Right atrium auricular region (tissue), 2 donors: Measurements from ENCODE around the gene ZFP69. TPM values are rescaled to one million over a fixed set of nuclear protein-coding genes. Genes with fewer than 3 reads are reported as not detected.

Experiments used
- DNase-seq: peaks from one replicate; pipeline ENCODE4 v3.0.0-alpha.2; 2019; ENCODE audit warnings: low spot score
- H3K27ac ChIP-seq, 2 donors: fragments of 200-600 bp; sonication (generic); 1 replicate in 1 of 2; 2 replicates in 1 of 2; pipeline ENCODE4 v1.5.1; 2016 to 2019
- H3K27me3 ChIP-seq, 2 donors: fragments of 200-600 bp; sonication (generic); one replicate each; pipeline versions ENCODE4 v1.5.1 to v1.6.0; 2017 to 2019
- H3K36me3 ChIP-seq: fragments of 200-600 bp; sonication (generic); one replicate; pipeline ENCODE4 v1.5.1; 2016
- H3K4me1 ChIP-seq, 2 donors: fragments of 200-600 bp; sonication (generic); one replicate each; pipeline versions ENCODE4 v1.5.1 to v1.6.0; 2017 to 2019
- H3K4me3 ChIP-seq, 2 donors: fragments of 200-600 bp; sonication (generic); 1 replicate in 1 of 2; 2 replicates in 1 of 2; pipeline ENCODE4 v1.5.1; 2017 to 2019; ENCODE audit warnings: mild to moderate bottlenecking in 1 of 2, moderate library complexity in 1 of 2
- H3K9me3 ChIP-seq, 2 donors: fragments of 200-600 bp; sonication (generic); one replicate each; pipeline ENCODE4 v1.5.1; 2019
- CTCF ChIP-seq, 2 donors: fragments of 200-600 bp; sonication (generic); IDR thresholded peaks; one replicate each; pipeline ENCODE4 v1.5.1; 2019; ENCODE audit warnings: antibody characterized with exemption in 2 of 2
- total RNA-seq, 2 donors: library from RNA; depleted of rRNA; stranded (reverse); fragments of >200 nt; gene quantifications; one replicate each; pipeline ENCODE4 v1.1.0, GENCODE V29; 2016

The ZFP69 gene
- total RNA-seq, 2 donors from 2014 or later = 1.6 to 2.0 TPM

- no peak for DNase-seq
- H3K27me3 ChIP-seq = no peaks in the 10 kb centered on the region
- H3K4me3 ChIP-seq = peak overlapping the region; percentile 57 to 66
- H3K4me1 ChIP-seq = peaks cover 0 to 15% of the 10 kb centered on the region in 2 donors
- no peak for TF ChIP-seq CTCF (IDR thresholded peaks at IDR 0.05)
- peak overlapping the region; percentile 82 to 86 for H3K27ac ChIP-seq
- no peaks in the 10 kb centered on the region for H3K9me3 ChIP-seq
- H3K36me3 ChIP-seq = no peaks in the 10 kb centered on the region
Observed at GRCh38 chr1:40530735-40531380, 53.8 kb downstream of the ZFP69 start.

- Histone ChIP-seq H3K9me3 (no peaks in the 10 kb centered on the region), H3K27me3 (no peaks in the 10 kb centered on the region), H3K36me3 (no peaks in the 10 kb centered on the region), H3K4me3 (peak within 1 kb of the TSS; percentile 57 to 66), H3K4me1 (peaks cover 0 to 15% of the 10 kb centered on the region in 2 donors), H3K27ac (peak within 1 kb of the TSS; percentile 82 to 86)
- no peak for TF ChIP-seq CTCF (IDR thresholded peaks at IDR 0.05)
- peak; percentile 91 for DNase-seq
Observed at GRCh38 chr1:40531381-40532061, 54.4 kb downstream of the ZFP69 start, which contains the start of gene ZNF684. ZNF684 (plus strand) TSS chr1:40531637; CDS start chr1:40533167, 1,530 bp downstream.

GRCh38 chr1:40532062-40532389, 54.9 kb downstream of the ZFP69 start:
- DNase-seq = no peak
- H3K27ac ChIP-seq = peak overlapping the region; percentile 82 to 86
- peak overlapping the region; percentile 57 to 66 for H3K4me3 ChIP-seq
- TF ChIP-seq CTCF (IDR thresholded peaks at IDR 0.05) = no peak
- H3K4me1 ChIP-seq = peaks cover 0 to 15% of the 10 kb centered on the region in 2 donors
- H3K27me3 ChIP-seq = no peaks in the 10 kb centered on the region
- no peaks in the 10 kb centered on the region for H3K9me3 ChIP-seq
- no peaks in the 10 kb centered on the region for H3K36me3 ChIP-seq

GRCh38 chr1:40532844-40533424, 55.8 kb downstream of the ZFP69 start:
- Histone ChIP-seq H3K36me3 (no peaks in the 10 kb centered on the region), H3K27ac (no peak overlapping the region), H3K9me3 (no peaks in the 10 kb centered on the region), H3K4me3 (no peak overlapping the region), H3K4me1 (peaks cover 0 to 15% of the 10 kb centered on the region in 2 donors), H3K27me3 (no peaks in the 10 kb centered on the region)
- DNase-seq = no peak
- peak; percentile 36 to 60 for TF ChIP-seq CTCF (IDR thresholded peaks at IDR 0.05)

GRCh38 chr1:40534589-40534988, 57.5 kb downstream of the ZFP69 start:
- no peak for DNase-seq
- no peaks in the 10 kb centered on the region for H3K27me3 ChIP-seq
- no peak overlapping the region for H3K4me3 ChIP-seq
- peaks cover 0 to 15% of the 10 kb centered on the region in 2 donors for H3K4me1 ChIP-seq
- no peak for TF ChIP-seq CTCF (IDR thresholded peaks at IDR 0.05)
- H3K9me3 ChIP-seq = no peaks in the 10 kb centered on the region
- no peaks in the 10 kb centered on the region for H3K36me3 ChIP-seq
- H3K27ac ChIP-seq = no peak overlapping the region
